Fibroblast of lung (primary cell): ENCODE measurements around the gene NAPG. TPM values are rescaled to one million over a fixed set of nuclear protein-coding genes. Genes with fewer than 3 reads are reported as not detected.

Source experiments
- DNase-seq, 2 donors: peaks; one replicate each; pipeline versions ENCODE4 v3.0.0 to v3.0.0-alpha.2; 2010; ENCODE audit warnings: low read depth in 2 of 2
- H2AFZ ChIP-seq: 2 replicates; pipeline ENCODE4 v1.5.1; 2012; ENCODE audit warnings: low read length, control low read depth, inconsistent platforms
- H3K27ac ChIP-seq: 2 replicates; pipeline ENCODE4 v1.5.1; 2011; ENCODE audit warnings: low read length, control low read depth; ENCODE audit not compliant: insufficient read depth
- H3K27me3 ChIP-seq: 2 replicates; pipeline ENCODE4 v1.5.1; 2011; ENCODE audit warnings: mild to moderate bottlenecking, low read length; ENCODE audit not compliant: control insufficient read depth, insufficient read depth
- H3K36me3 ChIP-seq: 2 replicates; pipeline ENCODE4 v1.5.1; 2011; ENCODE audit warnings: low read length; ENCODE audit not compliant: control insufficient read depth, insufficient read depth
- H3K4me1 ChIP-seq: 2 replicates; pipeline ENCODE4 v1.5.1; 2011; ENCODE audit warnings: low read length; ENCODE audit not compliant: control insufficient read depth, insufficient read depth; ENCODE audit errors: extremely low read depth
- H3K4me2 ChIP-seq: 2 replicates; pipeline ENCODE4 v1.5.1; 2011; ENCODE audit warnings: low read length, control low read depth; ENCODE audit not compliant: insufficient read depth; ENCODE audit errors: extremely low read depth
- H3K4me3 ChIP-seq, 4 experiments: fragments of 200-600 bp in 1 of 4; sonication (generic) in 1 of 4; replicated peaks in 1 of 4; 2 replicates each; pipeline ENCODE4 v1.5.1; 2011 to 2016; ENCODE audit warnings: low read length in 4 of 4, low read depth in 3 of 4, mild to moderate bottlenecking in 3 of 4, control low read depth in 2 of 4, inconsistent platforms in 1 of 4, mixed read lengths in 1 of 4; ENCODE audit not compliant: insufficient read depth in 1 of 4; ENCODE audit errors: control extremely low read depth in 1 of 4
- H3K79me2 ChIP-seq: 2 replicates; pipeline ENCODE4 v1.5.1; 2012; ENCODE audit warnings: mild to moderate bottlenecking, low read length, inconsistent platforms; ENCODE audit not compliant: control insufficient read depth, insufficient read depth
- H3K9ac ChIP-seq: 2 replicates; pipeline ENCODE4 v1.5.1; 2011; ENCODE audit warnings: mild to moderate bottlenecking, low read length, control low read depth; ENCODE audit not compliant: insufficient read depth
- H3K9me3 ChIP-seq: 2 replicates; pipeline ENCODE4 v1.5.1; 2012; ENCODE audit warnings: low read depth, low read length; ENCODE audit not compliant: control insufficient read depth, insufficient read depth
- H4K20me1 ChIP-seq: 2 replicates; pipeline ENCODE4 v1.5.1; 2011; ENCODE audit warnings: low read length; ENCODE audit not compliant: control insufficient read depth, insufficient read depth; ENCODE audit errors: extremely low read depth
- CTCF ChIP-seq, 2 donors: IDR thresholded peaks in 1 of 2; conservative IDR thresholded peaks in 1 of 2; 1 replicate in 1 of 2; 2 replicates in 1 of 2; pipeline ENCODE4 v1.5.1; 2011 to 2012; ENCODE audit warnings: low read length in 2 of 2, control low read depth in 1 of 2, inconsistent platforms in 1 of 2, low read depth in 1 of 2, mild to moderate bottlenecking in 1 of 2
- EZH2 ChIP-seq: IDR thresholded peaks from 2 replicates; pipeline ENCODE4 v1.5.1; 2012; ENCODE audit warnings: low read length, control low read depth, mild to moderate bottlenecking; ENCODE audit errors: missing control alignments
- polyA plus RNA-seq, 2 donors: library from polyadenylated mRNA; depleted of rRNA in 1 of 2; stranded (reverse) in 1 of 2; unstranded in 1 of 2; fragments of >200 nt; gene quantifications; 2 replicates each; pipeline ENCODE4 v1.2.1, GENCODE V29; 2011 to 2012; ENCODE audit warnings: missing spikeins in 1 of 2
- total RNA-seq: library from RNA; depleted of rRNA; stranded (reverse); fragments of >200 nt; gene quantifications from 2 replicates; pipeline ENCODE4 v1.2.1, GENCODE V29; 2014

NAPG gene
- total and polyA plus RNA-seq, 2 donors (not counting 1 experiment from before 2014, with no cell fraction given), result 23.1 to 33.7 TPM

- H3K4me1 ChIP-seq, result peaks cover 7% of the 10 kb centered on the region
- no peaks in the 10 kb centered on the region for H3K27me3 ChIP-seq
- H2AFZ ChIP-seq, result no peak overlapping the region
- no peaks in the 10 kb centered on the region for H3K9me3 ChIP-seq
- peak; percentile 24 to 61 for DNase-seq
- H3K4me3 ChIP-seq, result no peak overlapping the region
- H3K79me2 ChIP-seq, result no peaks in the 10 kb centered on the region
- TF ChIP-seq CTCF (conservative IDR thresholded peaks at IDR 0.05 in 1 of 2, IDR thresholded peaks at IDR 0.05 in 1 of 2; ENCODE audit: low read depth in 1 of 2, low read length in 2 of 2) (peak; percentile 46 to 48), EZH2 (no peak)
- no peak overlapping the region for H3K9ac ChIP-seq
- no peak overlapping the region for H3K27ac ChIP-seq
- no peak overlapping the region for H3K4me2 ChIP-seq
- no peaks in the 10 kb centered on the region for H3K36me3 ChIP-seq
- H4K20me1 ChIP-seq, result no peaks in the 10 kb centered on the region
Measured at GRCh38 chr18:10518595-10519255, 7.1 kb upstream of the NAPG start.

DNA sequence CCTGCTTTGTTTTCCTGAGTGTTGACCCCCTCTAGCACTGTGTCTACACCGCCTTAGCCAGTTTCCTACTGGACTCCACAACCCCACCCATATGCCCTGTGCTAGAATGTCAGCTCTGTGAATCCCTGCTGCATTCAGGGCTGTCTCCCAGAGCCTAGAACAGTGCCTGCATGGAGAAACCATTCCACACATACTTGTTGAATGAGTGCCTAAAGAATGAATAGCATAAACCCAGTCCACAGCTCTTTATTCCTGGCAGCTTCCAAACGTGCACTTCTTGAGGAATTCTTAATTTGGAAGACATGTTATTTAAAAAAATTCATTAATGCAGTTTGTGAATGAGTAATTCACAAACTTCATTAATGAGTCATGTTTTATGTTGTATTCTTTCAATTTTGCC is 6.5 kb upstream of the NAPG start:
- no peaks in the 10 kb centered on the region for H3K79me2 ChIP-seq
- DNase-seq, result peak in 1 of 2 donors; percentile 58
- peak overlapping the region in 1 of 4 experiments; percentile 1 for H3K4me3 ChIP-seq
- peak overlapping the region; percentile 61 for H3K4me2 ChIP-seq
- no peaks in the 10 kb centered on the region for H3K9me3 ChIP-seq
- H4K20me1 ChIP-seq, result no peaks in the 10 kb centered on the region
- H3K36me3 ChIP-seq, result no peaks in the 10 kb centered on the region
- H3K9ac ChIP-seq, result no peak overlapping the region
- no peak overlapping the region for H3K27ac ChIP-seq
- peaks cover 7% of the 10 kb centered on the region for H3K4me1 ChIP-seq
- no peak overlapping the region for H2AFZ ChIP-seq
- no peaks in the 10 kb centered on the region for H3K27me3 ChIP-seq
- TF ChIP-seq CTCF (conservative IDR thresholded peaks at IDR 0.05 in 1 of 2, IDR thresholded peaks at IDR 0.05 in 1 of 2; ENCODE audit: low read depth in 1 of 2, low read length in 2 of 2) (no peak), EZH2 (no peak)

GRCh38 chr18:10519999-10520935 is 5.6 kb upstream of the NAPG start:
- peak; percentile 85 to 96 for DNase-seq
- Histone ChIP-seq H3K27ac (no peak overlapping the region), H2AFZ (no peak overlapping the region), H3K4me3 (peak overlapping the region in 3 of 4 experiments; percentile 1 to 27 (median 6)), H3K79me2 (no peaks in the 10 kb centered on the region), H4K20me1 (no peaks in the 10 kb centered on the region), H3K9ac (no peak overlapping the region), H3K9me3 (no peaks in the 10 kb centered on the region), H3K4me1 (peaks cover 12% of the 10 kb centered on the region), H3K36me3 (no peaks in the 10 kb centered on the region), H3K27me3 (no peaks in the 10 kb centered on the region), H3K4me2 (peak overlapping the region; percentile 61)
- no peak for TF ChIP-seq EZH2
- peak; percentile 73 to 83 for TF ChIP-seq CTCF (conservative IDR thresholded peaks at IDR 0.05 in 1 of 2, IDR thresholded peaks at IDR 0.05 in 1 of 2; ENCODE audit: low read depth in 1 of 2, low read length in 2 of 2)
